ENCODE measurements around the gene SBF2.
"Not testable (repeated sequence)": the region's sequence is repeated elsewhere in the genome, so short reads cannot be mapped to it uniquely, and the experiment has no call there.

Gene SBF2

DNA sequence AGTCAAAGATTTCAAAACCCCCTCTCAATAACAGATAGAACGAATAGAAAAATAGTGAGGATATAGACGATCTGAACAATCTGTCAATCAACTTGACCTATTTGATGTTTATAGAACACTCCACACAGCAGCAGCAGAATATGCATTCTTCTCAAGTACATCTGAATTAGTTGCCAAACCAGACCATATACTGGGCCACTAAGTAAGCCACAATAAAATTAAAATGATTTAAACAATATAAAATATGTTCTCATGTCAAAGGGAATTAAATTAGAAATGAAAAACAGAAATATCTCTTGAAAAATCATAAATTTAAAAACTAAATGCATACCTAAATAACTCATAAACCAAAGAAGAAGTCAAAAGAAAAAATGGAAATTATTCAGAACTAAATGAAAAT is 229.2 kb downstream of the SBF2 start:
- no peak for DNase-seq (ENCODE audit: low spot score)

DNA sequence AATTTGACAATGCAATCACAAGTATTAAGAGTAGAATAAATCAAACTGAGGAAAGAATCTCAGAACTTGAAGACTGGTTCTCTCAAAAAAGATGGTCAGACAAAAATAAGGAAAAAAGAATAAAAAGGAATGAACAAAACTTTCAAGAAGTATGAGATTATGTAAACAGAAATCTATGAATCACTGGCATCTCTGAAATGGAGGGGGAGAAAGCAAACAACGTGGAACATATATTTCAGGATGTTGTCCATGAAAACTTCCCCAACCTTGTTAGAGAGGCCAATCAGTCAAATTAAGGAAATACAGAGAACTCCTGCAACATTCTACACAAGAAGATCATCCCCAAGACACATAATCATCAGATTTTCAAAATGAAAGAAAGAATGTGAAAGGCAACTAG is 235.7 kb downstream of the SBF2 start:
- no peak for DNase-seq (ENCODE audit: low spot score)

- no peak for DNase-seq (ENCODE audit: low spot score)
Observed at GRCh38 chr11:10051868-10052586, 242.0 kb downstream of the SBF2 start.

DNA sequence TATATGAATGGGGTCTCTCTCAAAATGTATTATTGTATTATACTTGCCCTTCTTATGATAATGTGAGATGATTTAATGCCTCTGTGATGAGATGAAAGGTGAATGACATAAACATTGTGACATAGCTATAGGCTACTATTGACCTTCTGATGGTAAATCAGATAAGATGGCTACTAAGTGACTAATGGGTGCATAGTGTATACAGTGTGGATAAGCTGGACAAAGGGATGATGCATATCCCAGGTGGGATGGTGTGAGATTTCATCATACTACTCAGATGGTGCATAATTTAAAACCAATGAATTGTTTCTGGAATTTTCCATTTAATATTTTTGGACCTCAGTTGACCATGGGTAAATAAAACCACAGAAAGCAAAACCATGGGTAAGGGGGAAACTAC is 243.5 kb downstream of the SBF2 start:
- DNase-seq (ENCODE audit: low spot score), result no peak

- no peak for DNase-seq (ENCODE audit: low spot score)
Observed at GRCh38 chr11:10049756-10050155, 244.3 kb downstream of the SBF2 start.

GRCh38 chr11:10048350-10048749 is 245.7 kb downstream of the SBF2 start:
- no peak for DNase-seq (ENCODE audit: low spot score)

DNA sequence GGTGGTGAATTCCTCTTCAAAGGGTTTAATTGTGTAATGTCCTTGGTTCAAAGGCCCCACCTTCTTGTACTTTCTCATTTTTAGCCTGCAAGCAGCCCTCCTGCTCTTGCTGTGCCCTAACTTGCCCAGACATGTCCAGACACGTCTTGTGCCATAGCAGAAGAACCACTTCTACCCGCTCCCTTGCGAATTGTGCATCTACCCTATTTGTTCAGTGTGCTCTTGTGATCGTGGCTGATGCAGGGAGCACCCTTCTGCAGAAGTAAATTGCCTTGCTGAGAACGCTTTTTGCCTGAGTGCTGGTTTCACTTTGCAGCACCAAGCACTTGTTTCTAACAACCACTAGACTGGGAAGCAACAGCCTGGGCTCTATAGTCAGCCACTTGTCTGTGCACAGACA is 249.4 kb downstream of the SBF2 start:
- no peak for DNase-seq (ENCODE audit: low spot score)

- no peak for DNase-seq (ENCODE audit: low spot score)
Observed at GRCh38 chr11:10042699-10043098, 251.3 kb downstream of the SBF2 start.

- DNase-seq (ENCODE audit: low spot score), result no peak
Observed at GRCh38 chr11:10041748-10042446, 252.1 kb downstream of the SBF2 start.

DNA sequence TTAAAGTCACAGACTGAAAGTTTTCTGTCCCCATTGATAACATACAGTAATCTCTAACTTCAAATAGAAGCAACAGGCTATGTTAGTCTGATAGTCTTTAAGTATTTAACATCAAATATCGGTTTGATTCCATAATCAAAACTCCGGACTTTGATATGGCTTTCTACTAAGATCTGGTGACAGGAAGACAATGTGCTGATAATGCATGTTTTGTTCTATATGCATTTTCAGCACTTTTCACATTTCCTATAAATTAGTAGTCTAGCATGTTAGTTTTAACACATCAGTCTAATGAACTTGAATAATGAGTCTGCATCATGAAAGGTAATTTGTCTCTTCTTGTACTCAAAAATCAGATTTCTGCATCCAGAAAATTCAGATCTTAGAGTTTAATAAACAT is 252.7 kb downstream of the SBF2 start:
- no peak for DNase-seq (ENCODE audit: low spot score)

DNA sequence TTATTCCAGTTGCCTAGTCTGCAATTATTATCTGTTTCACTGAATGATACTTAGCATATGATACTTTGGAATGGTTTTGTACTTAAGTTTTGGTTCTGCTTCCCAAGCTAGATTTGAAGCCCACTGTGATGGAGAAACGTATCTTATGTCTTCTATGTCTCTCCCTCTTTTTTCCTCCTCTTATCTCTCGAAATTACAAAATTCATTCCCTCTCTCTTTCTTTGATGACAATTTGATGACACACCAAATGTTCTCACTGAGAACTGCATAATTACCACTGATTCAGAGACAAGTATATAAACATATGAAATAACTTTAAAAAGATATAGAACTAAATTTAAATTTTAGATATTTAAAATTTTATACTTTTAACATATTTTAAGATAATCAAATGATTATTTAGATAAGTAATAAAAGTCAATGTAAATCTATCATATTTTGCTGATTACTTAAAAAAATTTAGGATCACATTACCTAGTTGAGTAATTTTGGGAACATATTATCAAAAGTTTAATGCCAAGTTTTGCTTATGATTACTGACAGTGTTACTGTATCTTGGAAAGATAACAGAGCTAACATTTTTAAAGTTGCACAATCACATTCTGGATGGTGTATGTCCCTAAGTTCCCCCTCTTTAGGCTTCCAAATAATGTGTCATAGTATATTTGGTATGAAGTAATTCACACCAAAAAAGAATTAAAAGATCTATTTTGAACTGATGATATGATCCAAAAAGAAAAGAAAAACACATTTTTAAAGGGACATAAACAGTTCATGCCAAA is 255.3 kb downstream of the SBF2 start:
- DNase-seq (ENCODE audit: low spot score), result no peak

DNA sequence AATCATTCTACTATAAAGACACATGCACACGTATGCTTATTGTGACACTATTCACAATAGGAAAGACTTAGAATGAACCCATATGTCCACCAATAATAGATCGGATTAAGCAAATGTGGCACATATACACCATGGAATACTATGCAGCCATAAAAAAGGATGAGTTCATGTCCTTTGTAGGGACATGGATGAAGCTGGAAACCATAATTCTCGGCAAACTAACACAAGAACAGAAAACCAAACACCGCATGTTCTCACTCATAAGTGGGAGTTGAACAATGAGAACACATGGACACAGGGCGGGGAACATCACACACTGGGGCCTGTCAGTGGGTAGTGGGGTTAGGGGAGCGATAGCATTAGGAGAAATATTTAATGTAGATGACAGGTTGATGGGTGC is 258.1 kb downstream of the SBF2 start:
- DNase-seq (ENCODE audit: low spot score), result not testable (repeated sequence)

DNA sequence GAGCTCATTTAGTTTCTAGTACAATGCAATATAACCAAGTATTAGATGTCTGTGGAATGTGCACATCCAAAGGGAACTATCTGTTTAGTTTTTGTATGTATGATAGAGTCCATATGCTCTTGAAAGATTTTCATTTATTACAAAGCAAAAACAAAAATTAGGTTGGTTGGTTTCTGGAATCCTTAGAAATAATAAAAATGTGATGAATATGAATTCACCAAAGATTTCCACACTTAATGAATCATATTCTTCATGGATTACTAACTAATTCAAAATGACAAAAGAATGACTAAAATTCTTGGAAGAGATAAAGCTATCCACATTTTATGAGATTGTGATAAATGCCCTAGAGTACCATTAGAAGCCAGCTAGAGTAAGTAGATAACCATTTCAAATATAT is 261.1 kb downstream of the SBF2 start:
- DNase-seq (ENCODE audit: low spot score), result no peak

DNA sequence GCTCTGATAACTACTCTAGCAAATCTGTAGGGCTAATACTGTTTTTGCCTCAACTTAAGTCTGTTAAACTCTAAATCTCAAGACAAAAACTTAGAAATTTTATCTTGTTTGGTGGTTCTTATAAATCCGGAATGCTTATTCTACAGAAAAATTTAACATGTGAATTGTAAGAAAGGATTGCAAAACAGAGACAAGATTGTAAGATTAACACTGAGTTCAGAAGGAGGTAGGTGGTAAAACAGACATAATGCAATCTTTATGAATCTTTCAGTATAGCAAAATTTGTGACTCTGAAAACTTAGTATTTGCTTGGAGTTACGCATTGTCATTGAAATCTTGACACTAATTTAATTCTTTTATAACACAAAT is 263.9 kb downstream of the SBF2 start:
- DNase-seq (ENCODE audit: low spot score), result no peak

DNA sequence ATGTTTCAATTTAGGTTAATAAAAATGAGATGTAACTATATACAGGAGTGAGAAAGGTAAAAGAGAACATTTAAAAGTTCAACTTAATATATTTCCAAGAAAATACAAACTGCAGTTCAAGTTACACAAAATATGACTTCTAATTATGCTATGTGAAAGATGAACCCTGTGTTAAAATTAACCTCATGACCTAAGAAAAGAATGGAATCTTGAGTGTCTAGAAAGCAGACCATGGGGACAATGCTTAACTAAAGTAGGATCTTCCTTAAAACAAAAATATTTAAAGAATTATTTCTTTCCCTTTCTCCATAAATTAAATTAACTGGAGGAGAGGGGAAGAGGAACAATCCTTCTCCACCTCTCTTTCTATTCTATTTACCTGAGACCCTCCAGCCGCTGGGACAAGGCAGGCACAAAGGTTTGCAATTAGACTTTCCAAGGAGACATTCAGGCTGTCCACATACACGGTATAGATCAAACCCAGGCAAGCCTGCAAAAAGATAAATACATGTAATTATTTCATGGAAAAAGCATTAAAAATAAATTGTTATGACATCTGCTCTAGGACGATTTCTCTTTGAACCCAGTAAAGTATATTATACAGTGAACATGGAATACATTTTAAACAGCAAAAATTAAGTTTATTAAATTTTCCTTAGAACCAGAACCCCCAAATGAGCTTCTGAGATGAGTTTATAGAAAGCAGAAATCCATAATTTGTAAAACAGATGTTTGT is 264.5 kb downstream of the SBF2 start:
- DNase-seq (ENCODE audit: low spot score), result no peak

GRCh38 chr11:10026514-10026913 is 267.5 kb downstream of the SBF2 start:
- DNase-seq (ENCODE audit: low spot score), result no peak

- no peak for DNase-seq (ENCODE audit: low spot score)
Observed at GRCh38 chr11:10023212-10023611, 270.8 kb downstream of the SBF2 start.

GRCh38 chr11:10022764-10023163 is 271.3 kb downstream of the SBF2 start:
- DNase-seq (ENCODE audit: low spot score), result no peak

GRCh38 chr11:10021563-10021962 is 272.5 kb downstream of the SBF2 start:
- DNase-seq (ENCODE audit: low spot score), result no peak

GRCh38 chr11:10019906-10020682 is 273.9 kb downstream of the SBF2 start:
- DNase-seq (ENCODE audit: low spot score), result no peak

- DNase-seq (ENCODE audit: low spot score), result no peak
Observed at GRCh38 chr11:10017911-10018310, 276.1 kb downstream of the SBF2 start.

DNA sequence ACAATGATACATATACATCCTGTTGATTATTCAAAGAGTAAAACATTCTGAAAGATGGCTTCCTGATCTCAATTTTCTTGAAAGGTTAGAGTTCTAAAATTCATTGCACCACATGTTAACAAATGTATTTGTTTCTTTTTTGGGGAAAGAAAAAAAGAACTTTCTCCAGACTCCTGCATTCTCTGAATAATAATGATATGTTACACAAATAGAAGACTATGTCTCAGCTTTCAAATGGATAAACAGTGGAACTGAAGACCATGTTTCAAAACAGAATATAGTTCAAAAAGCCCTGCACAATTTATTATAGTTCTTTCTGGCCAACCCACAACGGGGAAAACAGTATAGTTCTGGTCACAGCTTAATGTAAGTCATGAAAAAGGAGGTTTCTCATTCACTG is 277.0 kb downstream of the SBF2 start:
- no peak for DNase-seq (ENCODE audit: low spot score)

All from putamen (tissue), 1 donor.